Endodermal cell (in vitro differentiated cells): ENCODE measurements around the gene SLC25A5. TPM values are rescaled to one million over a fixed set of nuclear protein-coding genes. Genes with fewer than 3 reads are reported as not detected.
A peak's percentile ranks its signal among the peaks of the same experiment; 100 is the strongest.

Source experiments
- DNase-seq: peaks from one replicate; pipeline ENCODE4 v3.0.0-alpha.2; 2017
- H3K27ac ChIP-seq: 2 replicates; pipeline ENCODE4 v1.5.1; 2013; ENCODE audit warnings: mild to moderate bottlenecking, low read depth, low read length, moderate library complexity
- H3K27me3 ChIP-seq: 2 replicates; pipeline ENCODE4 v1.6.1; 2013; ENCODE audit warnings: mild to moderate bottlenecking, low read length, moderate library complexity; ENCODE audit not compliant: insufficient read depth, control insufficient read depth, poor library complexity, severe bottlenecking
- H3K36me3 ChIP-seq: 2 replicates; pipeline ENCODE4 v1.7.0; 2013; ENCODE audit warnings: mild to moderate bottlenecking, low read length, moderate library complexity; ENCODE audit not compliant: control insufficient read depth, insufficient read depth
- H3K4me1 ChIP-seq: one replicate; pipeline ENCODE4 v1.7.0; 2013; ENCODE audit warnings: low read length; ENCODE audit not compliant: control insufficient read depth, insufficient read depth
- H3K4me3 ChIP-seq: 2 replicates; pipeline ENCODE4 v1.5.1; 2013; ENCODE audit warnings: mild to moderate bottlenecking, low read length, moderate library complexity
- H3K9ac ChIP-seq: 2 replicates; pipeline ENCODE4 v1.6.1; 2013; ENCODE audit warnings: mild to moderate bottlenecking, low read length, moderate library complexity; ENCODE audit not compliant: poor library complexity, severe bottlenecking; ENCODE audit errors: extremely low read depth
- H3K9me3 ChIP-seq: 2 replicates; pipeline ENCODE4 v1.6.1; 2013; ENCODE audit warnings: mild to moderate bottlenecking, low read length, moderate library complexity; ENCODE audit not compliant: control insufficient read depth
- H3K27ac Mint-ChIP-seq: 2 replicates; pipeline ENCODE4 v1.8.0; 2020; ENCODE audit warnings: mixed read lengths
- H3K27me3 Mint-ChIP-seq: 2 replicates; pipeline ENCODE4 v1.8.0; 2021; ENCODE audit warnings: mild to moderate bottlenecking, mixed read lengths; ENCODE audit not compliant: insufficient read depth
- H3K36me3 Mint-ChIP-seq: 2 replicates; pipeline ENCODE4 v1.8.0; 2020; ENCODE audit warnings: low read depth, mixed read lengths
- H3K4me1 Mint-ChIP-seq: 2 replicates; pipeline ENCODE4 v1.8.0; 2020; ENCODE audit warnings: mixed read lengths
- H3K4me3 Mint-ChIP-seq: 2 replicates; pipeline ENCODE4 v1.8.0; 2020; ENCODE audit warnings: mild to moderate bottlenecking, moderate library complexity, mixed read lengths
- H3K9me3 Mint-ChIP-seq: 2 replicates; pipeline ENCODE4 v1.8.0; 2020; ENCODE audit warnings: mild to moderate bottlenecking, mixed read lengths
- CTCF ChIP-seq: fragments of 200-600 bp; sonication (generic); conservative IDR thresholded peaks from 2 replicates; pipeline ENCODE4 v1.5.0; 2021; ENCODE audit warnings: antibody characterized with exemption, mild to moderate bottlenecking
- WGBS, 2 experiments: methylation state at CpG; one replicate each; pipeline versions ENCODE4 v1.1.5 to v1.1.7; 2013; ENCODE audit warnings: missing lambda C conversion rate in 2 of 2, mixed read lengths in 1 of 2; ENCODE audit not compliant: insufficient coverage in 1 of 2, insufficient read length in 1 of 2; 5-methylcytosine and 5-hydroxymethylcytosine counted together
- total RNA-seq, 2 donors: library from RNA; stranded (reverse); fragmentation: NEBNext Ultra II Directional in 1 of 2; extraction: Animal tissue kit (Norgen Biotek cat#: 25700) in 1 of 2; gene quantifications; 2 replicates in 1 of 2; 3 replicates in 1 of 2; pipeline ENCODE4 v1.2.1, GENCODE V29; 2021

The SLC25A5 gene
- total RNA-seq, 2 donors from 2014 or later, result 321 TPM

GRCh38 chrX:119474615-119475388 is 6.6 kb downstream of the SLC25A5 start:
- no peak overlapping the region for H3K4me3 Mint-ChIP-seq
- Histone ChIP-seq H3K27ac (no peak overlapping the region), H3K36me3 (peaks cover 18% of the 10 kb centered on the region), H3K4me3 (no peak overlapping the region), H3K9me3 (no peaks in the 10 kb centered on the region), H3K4me1 (peaks cover 6% of the 10 kb centered on the region), H3K27me3 (no peaks in the 10 kb centered on the region), H3K9ac (no peak overlapping the region)
- no peak for TF ChIP-seq CTCF
- H3K9me3 Mint-ChIP-seq, result peaks cover 55% of the 10 kb centered on the region
- DNase-seq, result peak; percentile 12
- H3K36me3 Mint-ChIP-seq, result peaks cover 15% of the 10 kb centered on the region
- H3K27ac Mint-ChIP-seq, result no peak overlapping the region
- H3K4me1 Mint-ChIP-seq, result no peaks in the 10 kb centered on the region
- H3K27me3 Mint-ChIP-seq, result no peaks in the 10 kb centered on the region
- WGBS, 2 experiments, result 85 to 89% methylated on average over 7 to 22 of the region's 23 CpGs

DNA sequence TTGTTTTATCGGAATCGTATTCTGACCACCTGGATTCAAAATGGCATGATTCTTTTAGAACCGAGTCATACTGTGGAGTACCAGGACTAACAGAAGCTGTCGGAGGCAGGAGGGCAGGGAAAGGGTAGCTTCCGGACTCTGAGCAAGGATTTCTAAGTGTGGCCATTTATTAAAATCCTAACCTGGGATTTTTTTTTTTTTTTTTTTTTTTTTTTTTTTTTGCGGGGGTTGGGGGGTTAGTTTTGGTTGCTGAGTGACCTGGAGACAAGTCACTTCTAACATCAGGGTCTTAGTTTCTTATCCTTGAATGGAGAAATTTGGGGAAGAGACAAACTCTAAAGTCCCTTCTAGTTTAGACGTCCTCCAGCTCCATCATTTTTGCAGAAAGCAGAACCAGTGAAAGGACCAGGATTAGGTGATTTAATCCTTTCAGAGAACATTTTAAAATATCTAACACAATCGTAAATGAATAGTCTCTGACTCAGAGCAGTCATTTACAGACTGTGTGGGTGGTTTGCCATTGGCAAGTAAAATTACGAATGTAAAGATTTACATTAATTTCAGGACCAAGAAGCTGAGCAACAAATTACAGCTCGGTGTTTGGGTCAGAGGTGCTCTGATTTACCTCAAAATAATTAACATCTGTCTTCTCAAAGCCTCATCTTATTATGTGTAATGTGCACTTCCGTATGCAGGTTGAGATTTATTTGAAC is 7.3 kb downstream of the SLC25A5 start:
- peaks cover 8% of the 10 kb centered on the region for H3K36me3 Mint-ChIP-seq
- no peaks in the 10 kb centered on the region for H3K27me3 Mint-ChIP-seq
- H3K4me3 Mint-ChIP-seq, result no peak overlapping the region
- WGBS, 2 experiments, result 84 to 85% methylated on average over 3 to 9 of the region's 11 CpGs
- Histone ChIP-seq H3K27ac (no peak overlapping the region), H3K9me3 (no peaks in the 10 kb centered on the region), H3K9ac (no peak overlapping the region), H3K4me1 (peaks cover 6% of the 10 kb centered on the region), H3K4me3 (no peak overlapping the region), H3K36me3 (peaks cover 10% of the 10 kb centered on the region), H3K27me3 (no peaks in the 10 kb centered on the region)
- H3K27ac Mint-ChIP-seq, result no peak overlapping the region
- no peaks in the 10 kb centered on the region for H3K4me1 Mint-ChIP-seq
- peak; percentile 3 for DNase-seq
- no peak for TF ChIP-seq CTCF
- H3K9me3 Mint-ChIP-seq, result peaks cover 55% of the 10 kb centered on the region

DNA sequence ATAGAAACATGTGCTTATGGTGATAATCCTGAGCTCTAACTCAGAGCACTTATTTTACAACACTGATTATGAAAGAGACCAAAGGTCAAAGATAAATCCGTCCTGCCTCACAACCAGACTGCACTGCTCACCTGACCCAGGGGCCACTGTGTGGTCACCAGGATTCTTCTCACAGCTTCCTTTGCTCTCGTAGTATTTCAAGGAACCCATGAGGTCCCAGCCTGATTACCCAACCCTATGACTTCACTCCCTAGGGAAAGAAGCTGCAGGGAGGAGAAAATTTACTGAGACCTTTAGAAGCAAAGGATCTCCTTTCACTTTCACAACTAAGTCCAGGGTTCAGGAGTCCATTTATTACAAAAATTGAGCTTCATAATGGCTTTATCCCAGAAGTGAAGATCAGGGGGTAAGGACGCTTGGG is 9.6 kb downstream of the SLC25A5 start:
- Mint-ChIP-seq H3K9me3 (peaks cover 51% of the 10 kb centered on the region), H3K27me3 (peaks cover 2% of the 10 kb centered on the region)
- WGBS, 2 experiments, result 79% methylated on average over 2 of the region's 3 CpGs; no CpG with 5 or more reads in 1 of the 2 experiments

More for the DNA sequence above, 9.6 kb downstream of the SLC25A5 start:
- H3K9me3 ChIP-seq, result no peaks in the 10 kb centered on the region
- peak; percentile 19 for DNase-seq
- Mint-ChIP-seq H3K36me3 (no peaks in the 10 kb centered on the region), H3K27ac (no peak overlapping the region), H3K4me3 (no peak overlapping the region), H3K4me1 (no peaks in the 10 kb centered on the region)
- no peak for TF ChIP-seq CTCF
- no peaks in the 10 kb centered on the region for H3K36me3 ChIP-seq
- peaks cover 6% of the 10 kb centered on the region for H3K4me1 ChIP-seq
- no peak overlapping the region for H3K9ac ChIP-seq
- no peak overlapping the region for H3K4me3 ChIP-seq
- no peaks in the 10 kb centered on the region for H3K27me3 ChIP-seq
- H3K27ac ChIP-seq, result no peak overlapping the region
